ENCODE data around the gene ZNF32. TPM values are rescaled to one million over a fixed set of nuclear protein-coding genes. Genes with fewer than 3 reads are reported as not detected.
"Not testable (repeated sequence)": the region's sequence is repeated elsewhere in the genome, so short reads cannot be mapped to it uniquely, and the experiment has no call there.

ZNF32 gene
- total RNA-seq, 2 donors from 2014 or later: 3.1 to 12.0 TPM

- peaks cover 7 to 11% of the 10 kb centered on the region in 2 donors for H3K9me3 Mint-ChIP-seq
- no peaks in the 10 kb centered on the region for H3K36me3 Mint-ChIP-seq
Observed at GRCh38 chr10:43665054-43665453, 16.4 kb upstream of the ZNF32 start.

GRCh38 chr10:43658227-43658626 is 9.5 kb upstream of the ZNF32 start:
- Mint-ChIP-seq H3K27ac (no peak overlapping the region), H3K9me3 (peaks cover 6% of the 10 kb centered on the region in 2 donors), H3K36me3 (no peaks in the 10 kb centered on the region)
- DNase-seq (ENCODE audit: low spot score in 2 of 2) (no peak), ATAC-seq (no peak)

More at GRCh38 chr10:43665054-43665453, 16.4 kb upstream of the ZNF32 start:
- H3K27ac Mint-ChIP-seq: no peak overlapping the region
- no peak for ATAC-seq
- DNase-seq (ENCODE audit: low spot score in 2 of 2): no peak

DNA sequence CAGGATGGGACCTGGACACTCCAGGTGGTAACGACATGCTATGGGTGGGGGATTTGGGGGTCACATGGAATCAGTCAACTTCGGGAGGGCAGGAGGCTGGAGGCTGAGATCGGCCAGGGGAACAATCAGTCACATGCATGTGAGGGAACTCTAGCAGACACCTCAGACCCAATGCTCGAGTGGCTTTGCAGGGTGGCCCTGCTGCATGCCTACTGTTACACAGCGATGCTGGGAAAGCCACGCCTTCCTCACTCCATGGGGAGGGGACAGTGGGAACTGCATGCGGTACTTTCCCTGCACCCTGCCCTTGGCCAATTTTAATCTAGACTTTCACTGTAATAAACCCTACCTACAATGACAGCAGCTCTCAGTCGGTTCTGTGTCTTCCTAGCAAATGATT is 6.6 kb upstream of the ZNF32 start:
- Mint-ChIP-seq H3K27ac (no peak overlapping the region), H3K9me3 (no peaks in the 10 kb centered on the region), H3K36me3 (no peaks in the 10 kb centered on the region)
- ATAC-seq (no peak), DNase-seq (ENCODE audit: low spot score in 2 of 2) (no peak)

GRCh38 chr10:43653746-43654145 is 5.1 kb upstream of the ZNF32 start:
- Mint-ChIP-seq H3K9me3 (no peaks in the 10 kb centered on the region), H3K27ac (peak overlapping the region in 1 of 2 donors; percentile 70), H3K36me3 (peaks cover 7 to 8% of the 10 kb centered on the region in 2 donors)
- no peak for ATAC-seq
- DNase-seq (ENCODE audit: low spot score in 2 of 2): no peak

DNA sequence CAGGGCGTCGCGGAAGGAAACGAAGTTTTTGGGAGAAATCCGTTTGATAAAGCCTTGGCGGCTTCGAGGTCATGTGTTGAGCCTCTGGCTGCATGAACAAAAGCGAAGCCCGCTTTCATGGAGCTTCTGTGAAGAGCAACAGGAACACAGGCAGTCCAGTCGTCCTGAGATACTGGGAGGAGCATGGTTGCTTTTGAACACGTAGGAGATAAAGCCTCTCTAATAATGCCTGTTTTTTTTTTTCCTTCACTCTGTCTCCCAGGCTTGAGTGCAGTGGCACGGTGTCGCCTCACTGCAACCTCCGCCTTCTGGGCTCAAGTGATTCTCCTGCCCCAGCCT is 473 bp upstream of the ZNF32 start:
- peak overlapping the region; percentile 81 to 84 for H3K27ac Mint-ChIP-seq
- ATAC-seq: no peak

GRCh38 chr10:43648095-43648397 is 635 bp downstream of the ZNF32 start:
- Mint-ChIP-seq H3K9me3 (peaks cover 26 to 37% of the 10 kb centered on the region in 2 donors), H3K27ac (peak overlapping the region; percentile 76 to 85), H3K36me3 (peaks cover 47 to 54% of the 10 kb centered on the region in 2 donors)
- DNase-seq (ENCODE audit: low spot score in 2 of 2) (no peak), ATAC-seq (no peak)

More for the DNA sequence above, 473 bp upstream of the ZNF32 start:
- Mint-ChIP-seq H3K9me3 (peaks cover 21 to 31% of the 10 kb centered on the region in 2 donors), H3K36me3 (peaks cover 36 to 46% of the 10 kb centered on the region in 2 donors)
- DNase-seq (ENCODE audit: low spot score in 2 of 2): no peak

DNA sequence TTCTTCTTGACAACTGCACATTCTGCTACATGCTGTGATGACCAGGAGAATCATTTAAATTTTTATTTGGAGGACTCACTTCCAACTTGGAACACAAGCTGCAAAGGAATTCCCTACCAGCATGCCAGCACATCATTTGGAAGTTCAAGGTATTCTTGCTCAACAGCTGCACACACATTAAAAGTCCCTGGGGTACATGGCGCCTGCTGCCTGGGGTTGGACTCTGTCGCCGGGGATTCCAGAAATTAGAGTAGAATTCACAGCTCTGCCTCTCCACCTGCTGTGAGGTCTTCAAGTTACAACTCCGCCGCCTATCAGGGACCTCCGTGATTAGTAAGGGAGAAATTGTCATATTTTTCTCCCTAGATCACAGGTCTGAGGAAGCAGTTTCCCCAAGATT is 1.1 kb downstream of the ZNF32 start:
- ATAC-seq: no peak
- Mint-ChIP-seq H3K9me3 (peaks cover 28 to 39% of the 10 kb centered on the region in 2 donors), H3K27ac (peak overlapping the region; percentile 76 to 85), H3K36me3 (peaks cover 52 to 58% of the 10 kb centered on the region in 2 donors)
- DNase-seq (ENCODE audit: low spot score in 2 of 2): no peak

DNA sequence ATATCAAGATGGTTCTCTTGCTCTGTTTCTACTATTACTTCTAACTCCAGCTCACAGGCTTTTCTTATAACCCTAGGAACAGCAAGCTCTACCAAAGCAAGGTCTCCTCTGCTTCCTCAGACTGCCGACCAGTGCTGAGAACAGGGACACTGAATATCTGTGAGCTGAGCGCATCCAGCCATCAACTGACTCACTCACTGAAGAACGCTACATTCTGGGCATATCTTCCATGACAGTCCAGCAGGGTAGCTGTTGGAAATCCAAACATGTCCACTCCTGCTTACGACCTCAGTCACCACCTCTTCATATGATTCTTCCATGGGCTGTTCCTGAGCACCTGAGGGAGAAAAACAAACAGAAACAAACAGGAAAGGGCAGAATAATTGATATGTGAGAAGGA is 2.8 kb downstream of the ZNF32 start:
- ATAC-seq (no peak), DNase-seq (ENCODE audit: low spot score in 2 of 2) (no peak)
- H3K27ac Mint-ChIP-seq: no peak overlapping the region
- peaks cover 57 to 59% of the 10 kb centered on the region in 2 donors for H3K36me3 Mint-ChIP-seq
- peaks cover 28 to 39% of the 10 kb centered on the region in 2 donors for H3K9me3 Mint-ChIP-seq

DNA sequence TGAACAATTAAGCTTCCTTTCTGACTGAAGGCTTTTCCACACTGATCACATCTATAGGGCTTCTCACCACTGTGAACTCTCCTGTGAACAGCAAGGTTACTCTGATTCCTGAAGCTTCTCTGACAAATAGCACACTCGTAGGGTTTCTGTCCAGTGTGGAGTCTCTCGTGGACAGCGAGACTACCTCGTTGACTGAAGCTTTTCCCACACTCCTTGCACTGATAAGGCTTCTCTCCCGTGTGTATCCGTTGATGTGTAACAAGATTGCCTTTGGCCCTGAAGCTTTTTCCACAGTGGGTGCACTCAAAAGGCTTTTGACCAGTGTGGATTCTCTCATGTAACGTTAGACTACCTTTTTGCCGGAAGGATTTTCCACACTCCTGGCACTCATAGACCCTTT is 4.4 kb downstream of the ZNF32 start:
- Mint-ChIP-seq H3K27ac (no peak overlapping the region), H3K36me3 (peaks cover 53 to 56% of the 10 kb centered on the region in 2 donors), H3K9me3 (peaks cover 28 to 49% of the 10 kb centered on the region in 2 donors)
- DNase-seq (ENCODE audit: low spot score in 2 of 2): no peak
- ATAC-seq: no peak

GRCh38 chr10:43640603-43641002 is 8.1 kb downstream of the ZNF32 start:
- H3K27ac Mint-ChIP-seq: no peak overlapping the region
- peaks cover 17 to 49% of the 10 kb centered on the region in 2 donors for H3K9me3 Mint-ChIP-seq
- peaks cover 27 to 36% of the 10 kb centered on the region in 2 donors for H3K36me3 Mint-ChIP-seq
- DNase-seq (ENCODE audit: low spot score in 2 of 2): no peak
- ATAC-seq: no peak

DNA sequence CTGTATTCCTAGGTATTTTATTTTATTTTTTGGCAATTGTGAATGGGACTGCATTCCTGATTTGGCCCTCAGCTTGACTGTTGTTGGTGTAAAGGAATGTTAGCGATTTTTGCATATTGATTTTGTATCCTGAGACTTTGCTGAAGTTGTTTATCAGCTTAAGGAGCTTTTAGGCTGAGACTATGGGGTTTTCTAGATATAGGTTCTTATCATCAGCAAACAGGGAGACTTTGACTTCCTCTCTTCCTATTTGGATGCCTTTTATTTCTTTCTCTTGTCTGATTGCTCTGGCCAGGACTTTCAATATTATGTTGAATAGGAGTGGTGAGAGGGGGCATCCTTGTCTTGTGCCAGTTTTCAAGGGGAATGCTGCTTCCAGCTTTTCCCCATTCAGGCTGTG is 12.9 kb downstream of the ZNF32 start:
- Mint-ChIP-seq H3K36me3 (peaks cover 7 to 20% of the 10 kb centered on the region in 2 donors), H3K9me3 (peaks cover 13 to 55% of the 10 kb centered on the region in 2 donors)
- not testable (repeated sequence) for DNase-seq (ENCODE audit: low spot score in 2 of 2); H3K27ac Mint-ChIP-seq; ATAC-seq

GRCh38 chr10:43628956-43629355 is 19.7 kb downstream of the ZNF32 start:
- Mint-ChIP-seq H3K36me3 (peaks cover 5 to 6% of the 10 kb centered on the region in 2 donors), H3K27ac (no peak overlapping the region), H3K9me3 (peaks cover 8 to 35% of the 10 kb centered on the region in 2 donors)
- ATAC-seq (no peak), DNase-seq (ENCODE audit: low spot score in 2 of 2) (no peak)

GRCh38 chr10:43627942-43628341 is 20.7 kb downstream of the ZNF32 start:
- DNase-seq (ENCODE audit: low spot score in 2 of 2) (no peak), ATAC-seq (no peak)
- peaks cover 8 to 40% of the 10 kb centered on the region in 2 donors for H3K9me3 Mint-ChIP-seq
- H3K27ac Mint-ChIP-seq: no peak overlapping the region
- H3K36me3 Mint-ChIP-seq: peaks cover 7 to 10% of the 10 kb centered on the region in 2 donors

DNA sequence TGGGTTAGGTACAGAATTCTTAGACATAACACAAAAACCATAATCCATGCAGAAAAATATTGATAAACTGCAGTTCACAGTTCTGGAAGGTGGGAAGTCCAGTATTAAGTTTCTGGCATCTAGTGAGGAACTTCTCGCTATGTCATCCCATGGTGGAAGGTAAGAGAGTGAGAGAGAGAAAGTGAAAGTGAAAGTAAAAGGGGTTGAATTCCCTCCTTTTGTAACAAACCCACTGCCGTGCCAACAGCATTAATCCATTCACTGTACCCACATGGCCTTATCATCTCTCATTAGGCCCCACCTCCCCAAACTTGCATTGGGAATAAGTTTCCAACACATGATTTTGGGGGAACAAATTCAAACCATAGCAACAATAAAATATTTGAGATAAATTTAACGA is 25.3 kb downstream of the ZNF32 start:
- H3K27ac Mint-ChIP-seq: peak overlapping the region in 1 of 2 donors; percentile 79
- H3K36me3 Mint-ChIP-seq: peaks cover 9 to 24% of the 10 kb centered on the region in 2 donors
- peaks cover 13 to 28% of the 10 kb centered on the region in 2 donors for H3K9me3 Mint-ChIP-seq
- no peak for DNase-seq (ENCODE audit: low spot score in 2 of 2)
- no peak for ATAC-seq

DNA sequence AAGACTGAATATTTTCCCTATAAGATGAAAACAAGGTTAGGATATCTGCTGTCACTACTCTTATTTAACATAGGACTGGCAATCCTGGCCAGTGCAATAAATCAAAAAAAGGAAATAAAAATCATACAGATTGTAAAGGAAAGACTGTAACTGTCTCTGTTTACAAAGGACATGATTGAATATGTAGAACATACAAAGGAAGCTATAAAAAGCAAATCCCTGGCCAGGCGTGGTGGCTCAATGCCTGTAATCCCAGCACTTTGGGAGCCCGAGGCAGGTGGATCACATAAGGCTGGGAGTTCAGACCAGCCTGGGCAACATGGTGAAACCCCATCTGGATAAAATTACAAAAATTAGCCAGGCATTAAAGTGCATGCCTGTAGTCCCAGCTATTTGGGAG is 26.6 kb downstream of the ZNF32 start:
- ATAC-seq (no peak), DNase-seq (ENCODE audit: low spot score in 2 of 2) (no peak)
- no peak overlapping the region for H3K27ac Mint-ChIP-seq
- H3K9me3 Mint-ChIP-seq: peaks cover 18 to 24% of the 10 kb centered on the region in 2 donors
- H3K36me3 Mint-ChIP-seq: peaks cover 14 to 35% of the 10 kb centered on the region in 2 donors

- no peak overlapping the region for H3K27ac Mint-ChIP-seq
- peaks cover 40 to 61% of the 10 kb centered on the region in 2 donors for H3K36me3 Mint-ChIP-seq
- peaks cover 36 to 45% of the 10 kb centered on the region in 2 donors for H3K9me3 Mint-ChIP-seq
- no peak for DNase-seq (ENCODE audit: low spot score in 2 of 2)
- ATAC-seq: no peak
Observed at GRCh38 chr10:43619368-43619767, 29.3 kb downstream of the ZNF32 start.

GRCh38 chr10:43616697-43617370 is 31.8 kb downstream of the ZNF32 start:
- no peak overlapping the region for H3K27ac Mint-ChIP-seq
- ATAC-seq: no peak

GRCh38 chr10:43610636-43611035 is 38.0 kb downstream of the ZNF32 start:
- Mint-ChIP-seq H3K36me3 (peaks cover 73 to 95% of the 10 kb centered on the region in 2 donors), H3K9me3 (peaks cover 13 to 42% of the 10 kb centered on the region in 2 donors), H3K27ac (no peak overlapping the region)
- ATAC-seq (no peak), DNase-seq (ENCODE audit: low spot score in 2 of 2) (no peak)

More at GRCh38 chr10:43616697-43617370, 31.8 kb downstream of the ZNF32 start:
- Mint-ChIP-seq H3K36me3 (peaks cover 55 to 72% of the 10 kb centered on the region in 2 donors), H3K9me3 (peaks cover 33 to 36% of the 10 kb centered on the region in 2 donors)
- DNase-seq (ENCODE audit: low spot score in 2 of 2): no peak
